Gastroesophageal sphincter (tissue), 4 donors: ENCODE measurements around the gene TMEM91. TPM values are rescaled to one million over a fixed set of nuclear protein-coding genes. Genes with fewer than 3 reads are reported as not detected.

Experiments used
- ATAC-seq: fragments of 150-250 bp; one replicate; pipeline ENCODE4 v1.9.1; 2016; ENCODE audit warnings: mild to moderate bottlenecking, moderate library complexity
- H3K27ac ChIP-seq, 4 donors: fragments of 200-600 bp; sonication (generic) in 3 of 4; 1 replicate in 3 of 4; 2 replicates in 1 of 4; pipeline ENCODE4 v1.5.1; 2016 to 2019
- H3K27me3 ChIP-seq: fragments of 200-600 bp; sonication (generic); one replicate; pipeline ENCODE4 v1.5.1; 2019
- H3K36me3 ChIP-seq, 2 donors: fragments of 200-600 bp; sonication (generic); one replicate each; pipeline ENCODE4 v1.5.1; 2019; ENCODE audit warnings: control low read depth in 1 of 2
- H3K4me1 ChIP-seq, 3 donors: fragments of 200-600 bp; sonication (generic); 1 replicate in 2 of 3; 2 replicates in 1 of 3; pipeline ENCODE4 v1.5.1; 2016 to 2019; ENCODE audit warnings: control low read depth in 2 of 3
- H3K4me3 ChIP-seq, 2 donors: fragments of 200-600 bp; sonication (generic); one replicate each; pipeline ENCODE4 v1.5.1; 2019; ENCODE audit warnings: mild to moderate bottlenecking in 1 of 2, moderate library complexity in 1 of 2
- H3K9me3 ChIP-seq, 3 donors: fragments of 200-600 bp; sonication (generic); one replicate each; pipeline ENCODE4 v1.5.1; 2017 to 2019; ENCODE audit warnings: control low read depth in 2 of 3
- EP300 ChIP-seq: sonication (generic); formaldehyde crosslinking; IDR thresholded peaks from one replicate; pipeline ENCODE4 v1.6.1; 2017; ENCODE audit warnings: antibody characterized with exemption, mild to moderate bottlenecking
- POLR2A ChIP-seq, 2 donors: fragments of 450-650 bp; IDR thresholded peaks; one replicate each; pipeline ENCODE4 v1.6.1; 2017; ENCODE audit warnings: antibody characterized with exemption in 2 of 2, mild to moderate bottlenecking in 2 of 2, moderate library complexity in 1 of 2
- POLR2AphosphoS5 ChIP-seq: sonication (generic); formaldehyde crosslinking; IDR thresholded peaks from one replicate; pipeline ENCODE4 v1.6.1; 2017; ENCODE audit warnings: antibody characterized with exemption
- WGBS, 2 donors: methylation state at CpG; one replicate each; pipeline ENCODE4 v1.1.5; 2018; ENCODE audit warnings: low coverage in 1 of 2; 5-methylcytosine and 5-hydroxymethylcytosine counted together
- total RNA-seq, 4 donors: library from RNA; depleted of rRNA; stranded (reverse); fragments of >200 nt; gene quantifications; one replicate each; pipeline ENCODE4 v1.1.0, GENCODE V29; 2016
- TF ChIP-seq, protein P1 (sequence below), 4 experiments: fragments of 200-600 bp in 2 of 4; fragments of 450-650 bp in 2 of 4; sonication (generic) in 1 of 4; IDR thresholded peaks; one replicate each; pipeline ENCODE4 v1.5.1; 2017 to 2019; ENCODE audit warnings: antibody characterized with exemption in 4 of 4, mild to moderate bottlenecking in 2 of 4, moderate library complexity in 2 of 4

The TMEM91 gene
- total RNA-seq, 4 donors from 2014 or later: 7.9 to 17.5 (median 13.3) TPM

DNA sequence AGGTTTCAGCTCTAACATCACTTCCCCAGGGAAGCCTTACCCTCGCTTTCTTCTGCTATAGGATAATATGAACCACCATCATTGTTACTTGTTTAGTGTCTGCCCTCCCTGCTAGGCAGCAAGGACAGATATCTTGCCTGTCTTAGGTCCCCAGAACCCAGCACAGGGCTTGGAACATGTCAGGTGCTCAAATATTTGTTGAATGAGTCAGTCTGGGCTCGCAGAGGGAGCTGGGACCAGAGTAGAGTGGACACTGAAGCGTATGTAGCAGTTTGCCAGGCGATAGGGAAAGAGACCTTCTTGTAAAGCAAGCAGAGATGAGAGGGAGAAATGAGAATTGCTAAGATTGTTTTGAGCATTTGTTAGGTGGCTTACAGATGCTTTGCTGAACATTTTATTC lies 33.0 kb downstream of the TMEM91 start:
- Histone ChIP-seq H3K9me3 (no peaks in the 10 kb centered on the region), H3K4me3 (no peak overlapping the region), H3K27me3 (no peaks in the 10 kb centered on the region), H3K36me3 (peaks cover 0 to 50% of the 10 kb centered on the region in 2 donors), H3K27ac (peak overlapping the region in 2 of 4 donors; percentile 37 to 47), H3K4me1 (peaks cover 0 to 64% (median 4%) of the 10 kb centered on the region in 3 donors)
- peak; percentile 65 for ATAC-seq
- WGBS, 2 donors: 36 to 47% methylated on average over 3 to 4 of the region's 4 CpGs
- TF ChIP-seq POLR2A (IDR thresholded peaks at IDR 0.05): no peak
- TF ChIP-seq POLR2AphosphoS5: no peak
- no peak for TF ChIP-seq EP300
- TF ChIP-seq, protein P1, sequence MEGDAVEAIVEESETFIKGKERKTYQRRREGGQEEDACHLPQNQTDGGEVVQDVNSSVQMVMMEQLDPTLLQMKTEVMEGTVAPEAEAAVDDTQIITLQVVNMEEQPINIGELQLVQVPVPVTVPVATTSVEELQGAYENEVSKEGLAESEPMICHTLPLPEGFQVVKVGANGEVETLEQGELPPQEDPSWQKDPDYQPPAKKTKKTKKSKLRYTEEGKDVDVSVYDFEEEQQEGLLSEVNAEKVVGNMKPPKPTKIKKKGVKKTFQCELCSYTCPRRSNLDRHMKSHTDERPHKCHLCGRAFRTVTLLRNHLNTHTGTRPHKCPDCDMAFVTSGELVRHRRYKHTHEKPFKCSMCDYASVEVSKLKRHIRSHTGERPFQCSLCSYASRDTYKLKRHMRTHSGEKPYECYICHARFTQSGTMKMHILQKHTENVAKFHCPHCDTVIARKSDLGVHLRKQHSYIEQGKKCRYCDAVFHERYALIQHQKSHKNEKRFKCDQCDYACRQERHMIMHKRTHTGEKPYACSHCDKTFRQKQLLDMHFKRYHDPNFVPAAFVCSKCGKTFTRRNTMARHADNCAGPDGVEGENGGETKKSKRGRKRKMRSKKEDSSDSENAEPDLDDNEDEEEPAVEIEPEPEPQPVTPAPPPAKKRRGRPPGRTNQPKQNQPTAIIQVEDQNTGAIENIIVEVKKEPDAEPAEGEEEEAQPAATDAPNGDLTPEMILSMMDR (IDR thresholded peaks at IDR 0.05): no peak

DNA sequence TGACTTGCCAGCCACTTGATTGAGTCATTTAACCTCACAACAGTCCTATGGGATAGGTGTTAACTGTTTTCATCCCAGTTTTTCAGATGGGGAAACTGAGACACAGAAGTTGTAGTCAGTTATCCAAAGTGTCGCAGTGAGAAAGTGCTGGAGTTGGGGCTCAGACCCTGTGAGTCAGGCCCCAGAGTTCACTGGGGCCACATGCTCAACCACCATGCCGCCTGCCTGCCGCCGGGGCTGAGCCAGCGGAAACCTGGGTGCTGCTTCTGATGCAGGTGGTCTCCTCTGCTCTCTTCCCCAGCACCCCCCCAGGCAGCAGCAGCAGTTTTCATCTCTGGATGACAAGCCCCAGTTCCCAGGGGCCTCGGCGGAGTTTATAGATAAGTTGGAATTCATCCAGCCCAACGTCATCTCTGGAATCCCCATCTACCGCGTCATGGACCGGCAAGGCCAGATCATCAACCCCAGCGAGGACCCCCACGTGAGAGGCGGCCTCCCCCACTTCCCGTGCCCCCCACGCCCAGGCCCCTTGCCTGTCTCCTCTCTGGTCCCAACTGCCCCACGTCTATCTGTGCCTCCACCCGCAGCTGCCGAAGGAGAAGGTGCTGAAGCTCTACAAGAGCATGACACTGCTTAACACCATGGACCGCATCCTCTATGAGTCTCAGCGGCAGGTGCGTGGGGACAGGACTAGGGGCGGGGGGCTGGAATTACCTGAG lies 34.2 kb downstream of the TMEM91 start:
- WGBS, 2 donors: 81 to 88% methylated on average over 3 to 12 of the region's 23 CpGs
- Histone ChIP-seq H3K9me3 (no peaks in the 10 kb centered on the region), H3K36me3 (peaks cover 0 to 57% of the 10 kb centered on the region in 2 donors), H3K27ac (peak overlapping the region in 2 of 4 donors; percentile 43 to 47), H3K4me1 (peaks cover 0 to 57% (median 4%) of the 10 kb centered on the region in 3 donors), H3K27me3 (no peaks in the 10 kb centered on the region), H3K4me3 (no peak overlapping the region)
- no peak for ATAC-seq
- TF ChIP-seq, protein P1 (IDR thresholded peaks at IDR 0.05): no peak
- TF ChIP-seq POLR2A (IDR thresholded peaks at IDR 0.05): no peak
- TF ChIP-seq POLR2AphosphoS5: no peak
- no peak for TF ChIP-seq EP300

DNA sequence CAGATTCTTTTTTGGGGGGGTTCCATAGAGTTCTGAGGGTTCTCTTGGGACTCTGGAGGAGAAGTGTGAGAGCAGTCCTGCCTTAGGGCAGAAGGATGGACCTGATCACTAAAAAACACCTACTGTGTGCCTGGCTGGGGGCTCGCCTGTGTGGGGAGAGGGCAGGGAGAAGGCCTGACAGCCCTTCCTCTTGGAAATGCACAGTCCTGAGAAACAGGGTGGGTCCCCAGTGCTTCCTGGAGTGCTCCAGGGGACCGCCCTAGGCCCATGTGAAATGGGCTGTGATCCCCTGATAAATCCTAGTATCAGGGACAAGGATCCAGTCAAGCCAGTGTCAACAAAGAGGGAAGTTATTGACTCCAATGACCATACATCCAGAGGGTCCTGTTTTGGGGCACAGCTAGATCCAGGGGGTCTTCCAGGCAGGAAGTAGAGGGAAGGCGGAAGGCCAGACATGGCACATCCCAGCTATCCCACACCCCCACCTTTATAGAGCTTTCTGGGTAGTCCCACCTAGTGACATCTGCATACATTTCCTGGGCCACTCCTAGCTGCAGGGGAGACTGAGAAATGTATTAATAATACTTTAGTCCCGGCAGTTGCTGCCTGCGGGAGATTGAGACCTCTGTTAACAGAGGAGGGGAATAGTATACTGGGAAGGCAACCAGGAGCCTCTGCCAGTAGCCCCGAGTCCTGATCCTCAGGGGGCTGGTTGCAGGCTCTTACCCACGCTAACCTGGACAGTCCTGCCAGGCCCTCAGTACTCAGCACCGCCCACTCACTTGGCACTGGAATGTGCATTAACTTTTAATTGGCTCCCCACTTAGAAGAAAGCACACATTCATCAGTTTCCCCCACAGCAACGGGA lies 35.0 kb downstream of the TMEM91 start:
- WGBS, 2 donors: 0 to 39% methylated on average over 1 to 3 of the region's 9 CpGs
- TF ChIP-seq EP300 (no peak), POLR2A (IDR thresholded peaks at IDR 0.05) (no peak), POLR2AphosphoS5 (no peak)
- TF ChIP-seq, protein P1 (IDR thresholded peaks at IDR 0.05): no peak
- Histone ChIP-seq H3K4me1 (peaks cover 0 to 49% (median 4%) of the 10 kb centered on the region in 3 donors), H3K27me3 (no peaks in the 10 kb centered on the region), H3K36me3 (peaks cover 0 to 61% of the 10 kb centered on the region in 2 donors), H3K27ac (peak overlapping the region in 2 of 4 donors; percentile 43 to 47), H3K9me3 (no peaks in the 10 kb centered on the region), H3K4me3 (no peak overlapping the region)
- no peak for ATAC-seq

DNA sequence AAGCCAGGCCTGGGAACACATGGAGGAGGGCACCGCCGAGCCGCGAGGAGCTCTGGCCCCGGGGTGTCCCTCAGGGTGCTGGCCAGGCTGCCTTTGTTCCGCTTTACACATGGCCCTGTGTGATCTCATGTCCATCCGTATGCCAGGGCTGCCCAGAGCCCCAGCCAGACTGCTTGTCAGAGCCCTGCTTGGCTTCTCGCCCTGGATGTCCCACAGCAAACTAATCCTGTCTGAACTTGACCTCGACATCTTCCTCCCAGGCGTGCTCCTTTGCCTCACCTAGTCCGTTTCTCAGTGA lies 35.6 kb downstream of the TMEM91 start:
- Histone ChIP-seq H3K27ac (peak overlapping the region in 1 of 4 donors; percentile 2), H3K4me3 (no peak overlapping the region), H3K36me3 (peaks cover 0 to 67% of the 10 kb centered on the region in 2 donors), H3K4me1 (peaks cover 0 to 43% (median 4%) of the 10 kb centered on the region in 3 donors), H3K27me3 (no peaks in the 10 kb centered on the region), H3K9me3 (no peaks in the 10 kb centered on the region)
- ATAC-seq: no peak
- 53 to 79% methylated on average over 7 to 8 of the region's 11 CpGs for WGBS, 2 donors
- TF ChIP-seq POLR2AphosphoS5: no peak
- TF ChIP-seq, protein P1 (IDR thresholded peaks at IDR 0.05): no peak
- no peak for TF ChIP-seq EP300
- TF ChIP-seq POLR2A (IDR thresholded peaks at IDR 0.05): no peak
